ENCODE data around the gene PSMB5.

The PSMB5 gene

GRCh38 chr14:23030936-23031335 is 3.8 kb downstream of the PSMB5 start:
- Histone ChIP-seq H3K36me3 (ENCODE audit: insufficient read depth, low read length) (peaks cover 61% of the 10 kb centered on the region), H3K9me3 (ENCODE audit: low read depth, low read length) (no peaks in the 10 kb centered on the region), H3K27ac (no peak overlapping the region), H3K9ac (ENCODE audit: insufficient read length) (no peak overlapping the region), H3K4me3 (no peak overlapping the region)
- DNase-seq (ENCODE audit: low read depth, low spot score) = no peak
- no peak for TF ChIP-seq EZH2 (IDR thresholded peaks at IDR 0.05)
- no peak for TF ChIP-seq FOXP2 (optimal IDR thresholded peaks at IDR 0.05; ENCODE audit: control extremely low read depth, extremely low read length, insufficient read depth)
- TF ChIP-seq POLR2AphosphoS5 (IDR thresholded peaks at IDR 0.05; ENCODE audit: borderline replicate concordance, low read depth, low read length) = no peak

- no peak; the same call in 1 of the 2 replicates for TF ChIP-seq POLR2AphosphoS5 (IDR thresholded peaks at IDR 0.05; ENCODE audit: borderline replicate concordance, low read depth, low read length)
- no peak for TF ChIP-seq FOXP2 (optimal IDR thresholded peaks at IDR 0.05; ENCODE audit: control extremely low read depth, extremely low read length, insufficient read depth)
- TF ChIP-seq EZH2 (IDR thresholded peaks at IDR 0.05) = no peak
- Histone ChIP-seq H3K27ac (no peak overlapping the region), H3K9me3 (ENCODE audit: low read depth, low read length) (no peaks in the 10 kb centered on the region)
These were observed 5.9 kb downstream of the PSMB5 start for GRCh38 chr14:23028799-23029198.

DNA sequence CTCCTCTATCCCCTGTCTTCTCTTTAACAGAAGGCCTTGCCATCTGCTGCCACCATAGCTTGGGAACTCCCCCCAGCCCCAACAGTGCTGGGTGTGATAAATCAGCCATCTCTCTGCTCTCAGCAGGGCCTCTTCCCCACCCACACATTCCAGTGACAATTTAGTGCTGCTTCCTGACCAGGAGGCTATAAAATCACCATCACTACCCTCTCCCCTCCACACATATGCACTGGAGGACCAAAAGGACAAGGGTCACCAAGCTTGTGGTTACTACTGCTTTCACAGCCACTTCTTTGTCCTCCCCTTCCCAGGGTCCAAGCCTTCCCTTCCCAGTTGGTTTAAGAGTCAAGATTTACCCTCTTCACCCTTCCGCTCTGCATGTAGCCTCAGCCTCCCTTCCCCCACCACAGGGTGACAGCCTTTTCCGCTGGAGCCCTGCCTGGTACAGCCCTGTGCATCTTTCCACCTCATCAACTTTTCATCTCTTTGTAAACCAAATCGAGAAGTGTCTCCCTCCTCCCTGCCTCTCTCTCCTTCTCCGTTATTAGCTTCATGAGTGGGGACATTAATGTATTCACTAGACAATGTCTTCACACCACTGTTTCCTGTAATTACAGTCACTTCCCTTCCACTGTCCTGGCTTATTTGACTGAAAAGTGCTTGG is 9.4 kb downstream of the PSMB5 start:
- Histone ChIP-seq H3K27ac (no peak overlapping the region), H3K9me3 (ENCODE audit: low read depth, low read length) (no peaks in the 10 kb centered on the region), H3K4me3 (no peak overlapping the region), H3K9ac (ENCODE audit: insufficient read length) (no peak overlapping the region), H3K36me3 (ENCODE audit: insufficient read depth, low read length) (peaks cover 40% of the 10 kb centered on the region)
- TF ChIP-seq POLR2AphosphoS5 (IDR thresholded peaks at IDR 0.05; ENCODE audit: borderline replicate concordance, low read depth, low read length) = peak; percentile 23; the same call in 1 of the 2 replicates
- TF ChIP-seq FOXP2 (optimal IDR thresholded peaks at IDR 0.05; ENCODE audit: control extremely low read depth, extremely low read length, insufficient read depth) = no peak
- no peak for TF ChIP-seq EZH2 (IDR thresholded peaks at IDR 0.05)
- DNase-seq (ENCODE audit: low read depth, low spot score) = no peak

More at GRCh38 chr14:23028799-23029198, 5.9 kb downstream of the PSMB5 start:
- Histone ChIP-seq H3K4me3 (no peak overlapping the region), H3K36me3 (ENCODE audit: insufficient read depth, low read length) (peaks cover 70% of the 10 kb centered on the region), H3K9ac (ENCODE audit: insufficient read length) (no peak overlapping the region)
- DNase-seq (ENCODE audit: low read depth, low spot score) = no peak

DNA sequence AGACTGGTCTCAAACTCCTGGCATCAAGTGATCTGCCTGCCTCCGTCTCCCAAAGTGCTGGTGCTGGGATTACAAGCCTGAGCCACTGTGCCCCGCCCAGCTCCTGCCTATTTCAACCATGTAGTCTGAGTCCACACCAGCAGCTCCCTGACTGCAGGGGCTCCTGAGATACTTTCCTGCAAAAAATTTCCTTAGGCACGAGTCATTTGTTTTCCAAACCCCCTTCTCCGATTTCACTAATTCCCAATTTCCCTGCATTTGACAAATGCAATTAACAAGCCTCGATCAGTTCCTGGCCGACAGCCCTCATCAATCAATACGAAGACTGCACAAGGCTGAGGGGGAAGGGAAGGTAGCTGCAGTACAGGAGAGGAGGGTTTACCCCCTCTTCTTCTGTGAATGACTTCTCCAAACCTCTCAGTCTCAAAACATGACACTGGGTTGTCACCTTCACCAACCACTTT is 10.1 kb downstream of the PSMB5 start:
- TF ChIP-seq EZH2 (IDR thresholded peaks at IDR 0.05) (no peak), FOXP2 (optimal IDR thresholded peaks at IDR 0.05; ENCODE audit: control extremely low read depth, extremely low read length, insufficient read depth) (no peak), POLR2AphosphoS5 (IDR thresholded peaks at IDR 0.05; ENCODE audit: borderline replicate concordance, low read depth, low read length) (0 out of 2 replicates have a peak, but pooled peaks have one; percentile 12)
- H3K36me3 ChIP-seq (ENCODE audit: insufficient read depth, low read length) = peaks cover 38% of the 10 kb centered on the region

GRCh38 chr14:23023795-23024152 is 10.9 kb downstream of the PSMB5 start:
- H3K4me3 ChIP-seq = no peak overlapping the region
- no peak for DNase-seq (ENCODE audit: low read depth, low spot score)
- H3K36me3 ChIP-seq (ENCODE audit: insufficient read depth, low read length) = peaks cover 30% of the 10 kb centered on the region
- peak overlapping the region; percentile 61; the same call in 1 of the 2 replicates for H3K27ac ChIP-seq
- H3K9me3 ChIP-seq (ENCODE audit: low read depth, low read length) = no peaks in the 10 kb centered on the region
- H3K9ac ChIP-seq (ENCODE audit: insufficient read length) = no peak overlapping the region
- no peak; the same call in 1 of the 2 replicates for TF ChIP-seq POLR2AphosphoS5 (IDR thresholded peaks at IDR 0.05; ENCODE audit: borderline replicate concordance, low read depth, low read length)
- no peak for TF ChIP-seq FOXP2 (optimal IDR thresholded peaks at IDR 0.05; ENCODE audit: control extremely low read depth, extremely low read length, insufficient read depth)
- TF ChIP-seq EZH2 (IDR thresholded peaks at IDR 0.05) = no peak

More for the DNA sequence above, 10.1 kb downstream of the PSMB5 start:
- H3K9me3 ChIP-seq (ENCODE audit: low read depth, low read length) = no peaks in the 10 kb centered on the region
- H3K27ac ChIP-seq = no peak overlapping the region
- no peak overlapping the region for H3K4me3 ChIP-seq
- DNase-seq (ENCODE audit: low read depth, low spot score) = no peak
- H3K9ac ChIP-seq (ENCODE audit: insufficient read length) = no peak overlapping the region

DNA sequence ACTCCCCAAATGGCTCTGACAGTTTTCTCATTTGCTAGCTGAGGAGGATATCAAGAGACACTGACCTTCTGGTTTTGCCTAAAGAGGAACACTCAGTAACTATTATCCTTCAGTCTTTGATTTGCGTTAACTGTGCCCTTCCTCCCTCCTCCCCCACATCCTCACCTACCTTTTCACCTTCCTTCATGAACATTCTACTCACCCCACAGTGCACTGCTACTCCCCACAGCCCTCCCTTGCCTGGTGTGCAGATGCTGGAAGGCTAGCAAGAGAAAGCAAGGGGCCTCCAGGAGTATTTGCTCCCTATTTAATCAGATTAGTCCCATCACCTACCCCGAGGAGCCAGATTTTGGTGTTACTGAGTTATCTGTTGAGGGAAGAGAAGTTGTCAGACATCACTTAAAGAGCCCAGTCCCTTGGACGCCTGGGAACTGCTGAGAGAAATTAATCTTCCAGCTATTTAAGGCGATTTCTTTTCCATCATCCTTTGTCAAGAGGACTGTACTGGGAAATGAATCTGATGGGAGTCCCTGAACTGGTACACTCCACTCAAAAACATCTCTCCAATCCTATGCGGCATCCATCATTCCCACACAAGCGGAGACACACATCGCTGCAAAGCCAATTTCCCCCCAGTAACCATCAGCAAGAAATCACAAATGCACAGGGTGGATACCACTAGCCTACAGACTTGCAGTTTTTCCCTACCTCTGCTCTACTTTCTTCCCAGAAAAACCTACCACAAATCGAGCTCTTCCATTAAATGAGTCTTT is 11.5 kb downstream of the PSMB5 start:
- DNase-seq (ENCODE audit: low read depth, low spot score) = no peak
- Histone ChIP-seq H3K36me3 (ENCODE audit: insufficient read depth, low read length) (peaks cover 24% of the 10 kb centered on the region), H3K27ac (peak overlapping the region; percentile 61; the same call in 1 of the 2 replicates), H3K4me3 (no peak overlapping the region), H3K9ac (ENCODE audit: insufficient read length) (no peak overlapping the region), H3K9me3 (ENCODE audit: low read depth, low read length) (no peaks in the 10 kb centered on the region)
- TF ChIP-seq EZH2 (IDR thresholded peaks at IDR 0.05) = no peak
- peak; percentile 22; the same call in 1 of the 2 replicates for TF ChIP-seq POLR2AphosphoS5 (IDR thresholded peaks at IDR 0.05; ENCODE audit: borderline replicate concordance, low read depth, low read length)

DNA sequence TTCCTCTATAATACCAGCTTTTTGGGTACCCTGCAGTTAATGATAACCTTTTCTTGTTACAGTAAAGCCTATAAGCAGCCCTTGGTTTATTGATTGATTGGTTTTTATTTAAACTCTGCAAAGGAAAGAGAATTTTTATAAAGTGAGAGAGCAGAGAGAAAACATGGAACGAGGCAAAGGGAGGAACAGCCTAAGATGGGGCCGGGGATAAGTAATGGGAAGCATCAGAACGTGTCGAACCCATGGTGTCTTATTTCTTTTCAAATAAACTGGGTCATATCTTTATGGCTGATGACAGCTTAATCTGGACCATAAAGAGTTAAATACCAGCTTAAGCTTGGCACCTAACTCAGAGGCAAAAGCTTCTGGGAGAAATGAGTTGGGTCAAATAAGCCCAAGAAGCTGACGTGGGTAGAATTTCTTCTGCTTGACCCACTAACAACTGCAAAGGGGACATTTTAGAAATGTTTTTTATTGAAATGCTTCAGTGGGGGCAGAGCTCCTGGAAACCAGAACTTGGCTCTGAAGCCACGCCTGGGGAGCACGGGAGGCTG is 12.7 kb downstream of the PSMB5 start:
- Histone ChIP-seq H3K36me3 (ENCODE audit: insufficient read depth, low read length) (peaks cover 16% of the 10 kb centered on the region), H3K4me3 (no peak overlapping the region), H3K9me3 (ENCODE audit: low read depth, low read length) (no peaks in the 10 kb centered on the region), H3K27ac (peak overlapping the region; percentile 54; the same call in 1 of the 2 replicates), H3K9ac (ENCODE audit: insufficient read length) (no peak overlapping the region)
- TF ChIP-seq POLR2AphosphoS5 (IDR thresholded peaks at IDR 0.05; ENCODE audit: borderline replicate concordance, low read depth, low read length) = no peak
- DNase-seq (ENCODE audit: low read depth, low spot score) = no peak

DNA sequence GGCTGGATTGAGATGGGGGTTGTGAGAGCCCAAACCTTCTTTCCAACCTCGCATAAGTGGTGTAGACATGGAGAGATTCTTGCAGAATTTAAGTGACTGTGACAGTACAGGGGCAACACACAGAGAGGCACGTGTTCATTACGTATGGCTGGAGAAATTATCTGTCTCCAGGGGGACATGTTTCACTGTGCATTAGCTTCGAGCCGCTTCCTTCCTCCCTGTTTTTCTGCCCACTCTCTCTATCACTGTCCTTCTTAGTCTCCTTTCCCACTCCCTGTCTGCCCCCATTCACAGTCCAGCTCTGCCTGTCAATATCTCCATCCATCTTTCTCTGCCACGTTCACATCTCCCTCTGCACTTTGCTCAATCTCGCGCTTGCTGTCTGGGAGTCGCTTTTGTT is 13.3 kb downstream of the PSMB5 start:
- Histone ChIP-seq H3K4me3 (no peak overlapping the region), H3K27ac (0 out of 2 replicates have a peak overlapping the region, but pooled peaks have one; percentile 22), H3K9ac (ENCODE audit: insufficient read length) (no peak overlapping the region), H3K9me3 (ENCODE audit: low read depth, low read length) (no peaks in the 10 kb centered on the region), H3K36me3 (ENCODE audit: insufficient read depth, low read length) (peaks cover 16% of the 10 kb centered on the region)
- no peak for DNase-seq (ENCODE audit: low read depth, low spot score)
- TF ChIP-seq POLR2AphosphoS5 (IDR thresholded peaks at IDR 0.05; ENCODE audit: borderline replicate concordance, low read depth, low read length) (no peak), EZH2 (IDR thresholded peaks at IDR 0.05) (no peak), FOXP2 (optimal IDR thresholded peaks at IDR 0.05; ENCODE audit: control extremely low read depth, extremely low read length, insufficient read depth) (no peak)
